Subcutaneous adipose tissue (tissue), 4 donors: ENCODE results near the gene SH3BP4. TPM values are rescaled to one million over a fixed set of nuclear protein-coding genes. Genes with fewer than 3 reads are reported as not detected.

Experiments used
- CTCF ChIP-seq: fragments of 450-650 bp; IDR thresholded peaks from one replicate; pipeline ENCODE4 v1.5.1; 2016; ENCODE audit warnings: low read depth, mild to moderate bottlenecking, control low read depth, antibody characterized with exemption, moderate library complexity
- total RNA-seq, 4 donors: library from RNA; depleted of rRNA; stranded (reverse); fragments of >200 nt; gene quantifications; one replicate each; pipeline ENCODE4 v1.1.0, GENCODE V29; 2016

The SH3BP4 gene
- total RNA-seq, 4 donors from 2014 or later = 12.4 to 35.6 (median 24.1) TPM

- no peak for TF ChIP-seq CTCF
Measured at GRCh38 chr2:235064976-235065375, 113.2 kb downstream of the SH3BP4 start.

GRCh38 chr2:235066490-235066889, 114.7 kb downstream of the SH3BP4 start:
- TF ChIP-seq CTCF = no peak

- no peak for TF ChIP-seq CTCF
Measured at GRCh38 chr2:235066895-235067294, 115.1 kb downstream of the SH3BP4 start.

GRCh38 chr2:235068701-235069100, 116.9 kb downstream of the SH3BP4 start:
- TF ChIP-seq CTCF = no peak

GRCh38 chr2:235070063-235070706, 118.4 kb downstream of the SH3BP4 start:
- no peak for TF ChIP-seq CTCF

- no peak for TF ChIP-seq CTCF
Measured at GRCh38 chr2:235073868-235074413, 122.1 kb downstream of the SH3BP4 start.

- no peak for TF ChIP-seq CTCF
Measured at GRCh38 chr2:235077046-235077445, 125.2 kb downstream of the SH3BP4 start.
